GM04503 (cell line): ENCODE measurements around the gene MRC2.

Experiments
- DNase-seq: peaks from one replicate; pipeline ENCODE4 v3.0.0-alpha.2; 2012; ENCODE audit warnings: low read depth

The MRC2 gene

GRCh38 chr17:62661337-62661736, 33.9 kb downstream of the MRC2 start:
- no peak for DNase-seq

GRCh38 chr17:62662855-62663254, 35.4 kb downstream of the MRC2 start:
- DNase-seq: no peak

- DNase-seq: no peak
These were observed 35.8 kb downstream of the MRC2 start for GRCh38 chr17:62663304-62663703.

GRCh38 chr17:62664336-62665120, 37.1 kb downstream of the MRC2 start:
- DNase-seq: no peak

GRCh38 chr17:62665599-62665998, 38.1 kb downstream of the MRC2 start:
- no peak for DNase-seq

GRCh38 chr17:62666061-62666800, 38.8 kb downstream of the MRC2 start:
- no peak for DNase-seq

GRCh38 chr17:62666801-62667591, 39.5 kb downstream of the MRC2 start:
- DNase-seq: no peak

GRCh38 chr17:62668091-62668804, 40.8 kb downstream of the MRC2 start:
- no peak for DNase-seq

- DNase-seq: no peak
These were observed 42.8 kb downstream of the MRC2 start for GRCh38 chr17:62670202-62670821.

- no peak for DNase-seq
These were observed 44.1 kb downstream of the MRC2 start for GRCh38 chr17:62671553-62671952.

- DNase-seq: no peak
These were observed 45.5 kb downstream of the MRC2 start for GRCh38 chr17:62672957-62673356.

- DNase-seq: no peak
These were observed 46.3 kb downstream of the MRC2 start for GRCh38 chr17:62673614-62674362.

GRCh38 chr17:62674363-62674739, 46.9 kb downstream of the MRC2 start:
- DNase-seq: no peak

- DNase-seq: no peak
These were observed 47.4 kb downstream of the MRC2 start for GRCh38 chr17:62674841-62675240.

GRCh38 chr17:62675260-62675659, 47.8 kb downstream of the MRC2 start:
- no peak for DNase-seq

- no peak for DNase-seq
These were observed 48.2 kb downstream of the MRC2 start for GRCh38 chr17:62675701-62676100.

- DNase-seq: no peak
These were observed 48.9 kb downstream of the MRC2 start for GRCh38 chr17:62676231-62676943.

GRCh38 chr17:62676952-62677596, 49.6 kb downstream of the MRC2 start:
- DNase-seq: no peak

- DNase-seq: no peak
These were observed 50.9 kb downstream of the MRC2 start for GRCh38 chr17:62678214-62678919.
